Esophagus squamous epithelium (tissue), 4 donors: ENCODE measurements around the gene HPGDS.

Source experiments
- CTCF ChIP-seq, 6 experiments: fragments of 450-650 bp in 4 of 6; fragments of 200-600 bp in 2 of 6; sonication (generic) in 2 of 6; IDR thresholded peaks; one replicate each; pipeline ENCODE4 v1.5.1; 2016 to 2019; ENCODE audit warnings: antibody characterized with exemption in 6 of 6, mild to moderate bottlenecking in 4 of 6, moderate library complexity in 4 of 6
- POLR2A ChIP-seq, 4 donors: fragments of 450-650 bp; IDR thresholded peaks; one replicate each; pipeline ENCODE4 v1.6.1; 2017; ENCODE audit warnings: antibody characterized with exemption in 4 of 4, mild to moderate bottlenecking in 4 of 4, moderate library complexity in 3 of 4

- TF ChIP-seq POLR2A (IDR thresholded peaks at IDR 0.05) (no peak), CTCF (IDR thresholded peaks at IDR 0.05) (no peak)
These were observed 10.4 kb upstream of the HPGDS start for GRCh38 chr4:94352996-94353395.
